ENCODE data around the gene CDH4. TPM values are rescaled to one million over a fixed set of nuclear protein-coding genes. Genes with fewer than 3 reads are reported as not detected.

CDH4 gene
- total RNA-seq, 1 experiment from 2014 or later = not detected

DNA sequence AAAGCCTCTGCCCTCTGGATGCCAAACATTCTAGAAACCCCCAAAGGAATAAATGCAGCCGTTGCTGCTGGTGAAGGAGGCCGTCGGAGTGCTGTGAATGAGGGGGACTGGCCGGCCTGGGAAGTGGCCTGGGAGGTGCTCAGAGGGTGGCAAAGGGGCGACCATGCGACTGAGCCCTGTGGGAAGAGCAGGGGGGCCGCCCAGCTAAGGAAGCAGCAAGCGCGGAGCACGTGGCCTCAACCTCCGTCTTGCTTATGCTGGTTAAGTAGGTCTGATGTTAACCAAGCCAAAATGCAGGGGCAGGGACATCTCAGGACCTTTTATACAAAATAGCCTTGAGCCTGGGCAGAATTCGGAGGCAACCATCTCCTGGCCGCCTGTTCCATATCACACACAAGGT lies 432.1 kb downstream of the CDH4 start:
- BruUV-seq (replicated peaks) = no TSS peak
- no peaks in the 10 kb centered on the region for H3K79me2 ChIP-seq (ENCODE audit: low read depth)
- DNase-seq = no peak
- H3K4me1 ChIP-seq (replicated peaks; ENCODE audit: insufficient read depth) = no peaks in the 10 kb centered on the region
- no peaks in the 10 kb centered on the region for H3K36me3 ChIP-seq (ENCODE audit: low read depth)
- no peak overlapping the region for H3K27ac ChIP-seq
- no peak overlapping the region for H3K4me3 ChIP-seq
- H3K9me3 ChIP-seq (ENCODE audit: insufficient read depth, low read depth) = no peaks in the 10 kb centered on the region
- H4K20me1 ChIP-seq (ENCODE audit: insufficient read depth) = no peaks in the 10 kb centered on the region; the same call in 1 of the 2 replicates
- POLR2A ChIA-PET (ENCODE audit: unreplicated experiment) = no interaction called here
- intact Hi-C loops (cut with micrococcal nuclease; ENCODE audit: unreplicated experiment) = no loop called here
- no peaks in the 10 kb centered on the region for H3K9me2 ChIP-seq (ENCODE audit: insufficient read depth)
- H3K27me3 ChIP-seq (ENCODE audit: insufficient read depth, low read depth) = peaks cover 97% of the 10 kb centered on the region
- CTCF ChIA-PET = no interaction called here
- no peaks in the 10 kb centered on the region for H3F3A ChIP-seq (ENCODE audit: insufficient read depth, low read depth)
- no peak overlapping the region for H3K4me2 ChIP-seq
- TF ChIP-seq CTCF (conservative IDR thresholded peaks at IDR 0.05) (no peak), EZH2 (IDR thresholded peaks at IDR 0.05; ENCODE audit: low read depth) (0 out of 2 replicates have a peak, but pooled peaks have one; percentile 41)
- H2AFZ ChIP-seq = no peak overlapping the region

DNA sequence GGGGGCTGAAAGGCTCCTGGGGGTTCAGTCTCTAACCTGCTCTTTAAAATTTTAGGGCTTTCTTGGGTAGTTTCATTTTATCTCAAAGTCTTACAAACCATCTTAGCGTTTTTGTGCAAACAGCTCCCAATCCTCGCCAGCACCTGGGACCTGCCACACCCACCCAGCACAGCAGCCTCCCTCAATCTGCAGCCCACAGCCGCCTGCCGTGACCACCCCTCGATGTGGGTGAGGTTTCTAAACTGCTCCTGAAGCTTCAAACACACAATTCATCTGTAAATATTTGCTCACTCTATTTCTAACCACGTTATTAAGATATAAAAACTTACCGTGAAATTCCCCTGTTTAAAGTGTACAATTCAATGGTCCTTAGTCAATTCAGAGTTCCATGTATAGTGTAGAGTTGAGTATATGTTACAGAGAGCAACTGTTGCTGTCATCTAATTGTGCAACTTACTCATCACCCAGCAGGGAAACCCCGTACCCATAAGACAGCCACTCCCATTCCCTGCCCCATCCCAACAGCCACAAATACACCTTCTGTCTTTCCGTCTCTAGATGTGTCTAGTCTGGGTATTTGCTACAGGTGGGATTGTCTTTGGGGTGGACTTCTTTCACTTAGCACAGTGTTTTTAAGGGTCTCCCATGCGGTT lies 432.6 kb downstream of the CDH4 start:
- Histone ChIP-seq H3K4me1 (replicated peaks; ENCODE audit: insufficient read depth) (no peaks in the 10 kb centered on the region), H3K9me2 (ENCODE audit: insufficient read depth) (no peaks in the 10 kb centered on the region), H4K20me1 (ENCODE audit: insufficient read depth) (no peaks in the 10 kb centered on the region), H3K36me3 (ENCODE audit: low read depth) (no peaks in the 10 kb centered on the region), H3K4me2 (no peak overlapping the region), H3K9me3 (ENCODE audit: insufficient read depth, low read depth) (no peaks in the 10 kb centered on the region), H2AFZ (no peak overlapping the region), H3K27ac (no peak overlapping the region), H3F3A (ENCODE audit: insufficient read depth, low read depth) (no peaks in the 10 kb centered on the region), H3K79me2 (ENCODE audit: low read depth) (no peaks in the 10 kb centered on the region), H3K27me3 (ENCODE audit: insufficient read depth, low read depth) (peaks cover 94% of the 10 kb centered on the region), H3K4me3 (no peak overlapping the region)
- no peak for TF ChIP-seq EZH2 (IDR thresholded peaks at IDR 0.05; ENCODE audit: low read depth)
- no peak for TF ChIP-seq CTCF (conservative IDR thresholded peaks at IDR 0.05)
- DNase-seq = no peak
- BruUV-seq (replicated peaks) = no TSS peak
- ChIA-PET CTCF (no interaction called here), POLR2A (ENCODE audit: unreplicated experiment) (no interaction called here)
- intact Hi-C loops (cut with micrococcal nuclease; ENCODE audit: unreplicated experiment) = no loop called here

DNA sequence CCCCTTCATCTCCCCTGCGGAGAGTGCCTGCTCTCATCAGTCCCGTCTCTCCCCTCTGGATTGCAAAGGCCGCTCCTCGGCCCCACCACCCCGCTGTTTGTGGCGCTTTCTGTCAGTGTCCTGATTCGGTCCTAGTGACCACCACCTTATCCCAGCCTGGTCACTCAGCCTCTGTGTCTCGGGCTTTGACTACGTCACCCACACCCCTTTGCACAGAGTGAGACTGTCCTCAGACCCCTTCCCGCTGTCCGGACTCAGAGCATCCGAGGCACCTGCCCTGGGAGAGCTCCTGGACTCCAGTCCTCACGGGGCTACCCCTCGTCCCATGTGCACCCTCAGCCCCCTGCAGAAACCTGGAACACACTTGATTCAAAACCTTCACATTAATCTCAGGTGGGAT lies 433.4 kb downstream of the CDH4 start:
- Histone ChIP-seq H3K27ac (no peak overlapping the region), H3K36me3 (ENCODE audit: low read depth) (no peaks in the 10 kb centered on the region), H2AFZ (no peak overlapping the region), H3K4me2 (no peak overlapping the region), H3K27me3 (ENCODE audit: insufficient read depth, low read depth) (peaks cover 94% of the 10 kb centered on the region), H3F3A (ENCODE audit: insufficient read depth, low read depth) (no peaks in the 10 kb centered on the region), H3K9me3 (ENCODE audit: insufficient read depth, low read depth) (no peaks in the 10 kb centered on the region), H3K79me2 (ENCODE audit: low read depth) (no peaks in the 10 kb centered on the region), H4K20me1 (ENCODE audit: insufficient read depth) (no peaks in the 10 kb centered on the region), H3K4me3 (no peak overlapping the region), H3K9me2 (ENCODE audit: insufficient read depth) (no peaks in the 10 kb centered on the region), H3K4me1 (replicated peaks; ENCODE audit: insufficient read depth) (no peaks in the 10 kb centered on the region)
- ChIA-PET POLR2A (ENCODE audit: unreplicated experiment) (no interaction called here), CTCF (no interaction called here)
- intact Hi-C loops (cut with micrococcal nuclease; ENCODE audit: unreplicated experiment) = no loop called here
- BruUV-seq (replicated peaks) = no TSS peak
- TF ChIP-seq CTCF (conservative IDR thresholded peaks at IDR 0.05) (no peak), EZH2 (IDR thresholded peaks at IDR 0.05; ENCODE audit: low read depth) (no peak)
- DNase-seq = no peak
